ENCODE results near the gene ILF3. TPM values are rescaled to one million over a fixed set of nuclear protein-coding genes. Genes with fewer than 3 reads are reported as not detected.

The ILF3 gene
- total RNA-seq, 4 donors from 2014 or later, result 71.8 to 122 (median 97.3) TPM

GRCh38 chr19:10679743-10680142 is 25.6 kb downstream of the ILF3 start:
- no peak overlapping the region for H3K4me3 ChIP-seq (ENCODE audit: low read depth, poor library complexity, severe bottlenecking)
- TF ChIP-seq, protein P1, sequence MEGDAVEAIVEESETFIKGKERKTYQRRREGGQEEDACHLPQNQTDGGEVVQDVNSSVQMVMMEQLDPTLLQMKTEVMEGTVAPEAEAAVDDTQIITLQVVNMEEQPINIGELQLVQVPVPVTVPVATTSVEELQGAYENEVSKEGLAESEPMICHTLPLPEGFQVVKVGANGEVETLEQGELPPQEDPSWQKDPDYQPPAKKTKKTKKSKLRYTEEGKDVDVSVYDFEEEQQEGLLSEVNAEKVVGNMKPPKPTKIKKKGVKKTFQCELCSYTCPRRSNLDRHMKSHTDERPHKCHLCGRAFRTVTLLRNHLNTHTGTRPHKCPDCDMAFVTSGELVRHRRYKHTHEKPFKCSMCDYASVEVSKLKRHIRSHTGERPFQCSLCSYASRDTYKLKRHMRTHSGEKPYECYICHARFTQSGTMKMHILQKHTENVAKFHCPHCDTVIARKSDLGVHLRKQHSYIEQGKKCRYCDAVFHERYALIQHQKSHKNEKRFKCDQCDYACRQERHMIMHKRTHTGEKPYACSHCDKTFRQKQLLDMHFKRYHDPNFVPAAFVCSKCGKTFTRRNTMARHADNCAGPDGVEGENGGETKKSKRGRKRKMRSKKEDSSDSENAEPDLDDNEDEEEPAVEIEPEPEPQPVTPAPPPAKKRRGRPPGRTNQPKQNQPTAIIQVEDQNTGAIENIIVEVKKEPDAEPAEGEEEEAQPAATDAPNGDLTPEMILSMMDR (IDR thresholded peaks at IDR 0.05), result no peak
- no peak for TF ChIP-seq POLR2A (IDR thresholded peaks at IDR 0.05)
- no peak for DNase-seq (ENCODE audit: low spot score in 2 of 2)
- intact Hi-C loops (cut with DNase I; ENCODE audit: low total_unique reads), result loop anchor here (10.0 kb wide), 1 partner anchor 1535 kb away; the partner anchor contains the start of gene ZNF317
- WGBS, 2 donors, result 92 to 94% methylated on average over 13 to 17 of the region's 18 CpGs

DNA sequence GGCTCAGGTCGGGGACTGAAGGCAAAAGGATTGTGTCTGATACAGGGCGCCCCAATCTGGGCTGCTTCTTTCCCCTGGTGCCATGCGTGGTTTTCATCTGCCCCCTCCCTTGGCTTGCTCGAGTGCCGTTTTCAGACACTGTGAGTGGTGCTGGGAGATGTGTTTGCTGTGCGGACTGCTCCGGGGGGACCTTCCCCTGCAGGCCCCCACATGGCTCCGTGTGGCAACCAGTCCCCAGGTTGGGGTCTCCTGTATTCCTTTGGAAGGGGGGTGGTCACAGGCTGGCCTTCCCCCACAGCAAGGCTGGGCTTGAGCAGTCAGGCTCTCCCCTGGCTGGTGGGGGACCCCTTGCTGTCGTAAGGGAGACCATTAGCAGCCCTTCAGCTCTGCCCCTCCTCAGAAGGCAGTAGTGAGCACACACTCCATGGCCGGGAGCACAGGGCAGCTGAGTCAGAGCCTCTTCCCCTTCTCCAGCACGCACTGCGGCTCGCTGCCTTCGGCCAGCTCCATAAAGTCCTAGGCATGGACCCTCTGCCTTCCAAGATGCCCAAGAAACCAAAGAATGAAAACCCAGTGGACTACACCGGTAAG is 26.5 kb downstream of the ILF3 start:
- intact Hi-C loops (cut with DNase I; ENCODE audit: low total_unique reads), result no loop called here
- WGBS, 2 donors, result 94 to 96% methylated on average over 15 of the region's 15 CpGs
- no peak for TF ChIP-seq POLR2A (IDR thresholded peaks at IDR 0.05)
- TF ChIP-seq, protein P1 (IDR thresholded peaks at IDR 0.05), result no peak

GRCh38 chr19:10681658-10682057 is 27.5 kb downstream of the ILF3 start:
- intact Hi-C loops (cut with DNase I; ENCODE audit: low total_unique reads), result no loop called here
- no peak overlapping the region for H3K4me3 ChIP-seq (ENCODE audit: low read depth, poor library complexity, severe bottlenecking)
- TF ChIP-seq POLR2A (IDR thresholded peaks at IDR 0.05), result no peak
- TF ChIP-seq, protein P1 (IDR thresholded peaks at IDR 0.05), result no peak
- 68% methylated on average over 4 of the region's 4 CpGs for WGBS, 2 donors
- DNase-seq (ENCODE audit: low spot score in 2 of 2), result no peak

More for the DNA sequence above, 26.5 kb downstream of the ILF3 start:
- no peak overlapping the region for H3K4me3 ChIP-seq (ENCODE audit: low read depth, poor library complexity, severe bottlenecking)
- no peak for DNase-seq (ENCODE audit: low spot score in 2 of 2)

DNA sequence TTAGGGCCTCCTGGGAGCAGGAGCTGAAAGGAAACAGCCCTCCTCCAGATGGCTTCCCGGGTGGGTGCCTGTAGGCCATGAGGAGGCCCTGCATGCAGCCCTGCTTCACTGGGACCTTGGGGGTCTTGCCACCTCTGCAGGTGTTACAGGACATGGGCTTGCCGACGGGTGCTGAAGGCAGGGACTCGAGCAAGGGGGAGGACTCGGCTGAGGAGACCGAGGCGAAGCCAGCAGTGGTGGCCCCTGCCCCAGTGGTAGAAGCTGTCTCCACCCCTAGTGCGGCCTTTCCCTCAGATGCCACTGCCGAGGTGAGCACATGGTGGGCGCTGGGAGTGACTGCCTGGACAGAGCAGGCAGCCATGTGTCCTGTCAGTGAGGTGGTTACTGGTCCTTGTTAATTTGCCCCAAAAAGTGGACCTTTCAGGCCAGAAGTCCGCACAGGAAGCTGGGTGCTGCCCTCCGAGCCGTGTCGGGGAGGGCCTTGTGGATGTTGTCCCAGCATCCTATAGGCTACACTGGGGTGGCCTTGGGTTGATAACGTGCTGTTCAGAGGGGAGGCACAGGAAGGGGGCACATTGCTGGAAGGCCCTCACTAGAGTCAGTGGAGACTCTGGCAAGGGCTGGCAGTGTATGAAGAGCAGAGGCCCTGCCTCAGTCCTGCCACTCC is 28.4 kb downstream of the ILF3 start:
- no peak for DNase-seq (ENCODE audit: low spot score in 2 of 2)
- 92 to 93% methylated on average over 15 of the region's 15 CpGs for WGBS, 2 donors
- no peak for TF ChIP-seq POLR2A (IDR thresholded peaks at IDR 0.05)
- TF ChIP-seq, protein P1 (IDR thresholded peaks at IDR 0.05), result no peak
- intact Hi-C loops (cut with DNase I; ENCODE audit: low total_unique reads), result no loop called here
- H3K4me3 ChIP-seq (ENCODE audit: low read depth, poor library complexity, severe bottlenecking), result no peak overlapping the region

GRCh38 chr19:10683064-10683426 is 28.9 kb downstream of the ILF3 start:
- TF ChIP-seq POLR2A (IDR thresholded peaks at IDR 0.05), result no peak
- TF ChIP-seq, protein P1 (IDR thresholded peaks at IDR 0.05), result no peak
- WGBS, 2 donors, result 92% methylated on average over 15 of the region's 15 CpGs
- H3K4me3 ChIP-seq (ENCODE audit: low read depth, poor library complexity, severe bottlenecking), result no peak overlapping the region
- DNase-seq (ENCODE audit: low spot score in 2 of 2), result no peak
- intact Hi-C loops (cut with DNase I; ENCODE audit: low total_unique reads), result no loop called here

All from lower leg skin (tissue), 4 donors.